Measurements from ENCODE around the gene SCUBE1.

GRCh38 chr22:43231724-43232034 is 111.5 kb downstream of the SCUBE1 start:
- TF ChIP-seq CTCF (conservative IDR thresholded peaks at IDR 0.05; ENCODE audit: low read depth in 2 of 2) (no peak), POLR2AphosphoS5 (IDR thresholded peaks at IDR 0.05; ENCODE audit: low read depth) (no peak), NANOG (IDR thresholded peaks at IDR 0.05; ENCODE audit: borderline replicate concordance) (no peak), REST (IDR thresholded peaks at IDR 0.05; ENCODE audit: unreplicated experiment) (no peak), EZH2 (IDR thresholded peaks at IDR 0.05; ENCODE audit: low read depth, unreplicated experiment) (no peak), JUNB (IDR thresholded peaks at IDR 0.05; ENCODE audit: unreplicated experiment) (no peak), STAT1 (IDR thresholded peaks at IDR 0.05; ENCODE audit: unreplicated experiment) (no peak), EZH2phosphoT487 (IDR thresholded peaks at IDR 0.05; ENCODE audit: unreplicated experiment) (no peak), ZNF331 (CRISPR knock-in tag; IDR thresholded peaks at IDR 0.05; ENCODE audit: low read depth) (no peak), CREB1 (CRISPR knock-in tag; IDR thresholded peaks at IDR 0.05; ENCODE audit: low read depth) (no peak)
- TF ChIP-seq, protein P1, sequence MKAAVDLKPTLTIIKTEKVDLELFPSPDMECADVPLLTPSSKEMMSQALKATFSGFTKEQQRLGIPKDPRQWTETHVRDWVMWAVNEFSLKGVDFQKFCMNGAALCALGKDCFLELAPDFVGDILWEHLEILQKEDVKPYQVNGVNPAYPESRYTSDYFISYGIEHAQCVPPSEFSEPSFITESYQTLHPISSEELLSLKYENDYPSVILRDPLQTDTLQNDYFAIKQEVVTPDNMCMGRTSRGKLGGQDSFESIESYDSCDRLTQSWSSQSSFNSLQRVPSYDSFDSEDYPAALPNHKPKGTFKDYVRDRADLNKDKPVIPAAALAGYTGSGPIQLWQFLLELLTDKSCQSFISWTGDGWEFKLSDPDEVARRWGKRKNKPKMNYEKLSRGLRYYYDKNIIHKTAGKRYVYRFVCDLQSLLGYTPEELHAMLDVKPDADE (IDR thresholded peaks at IDR 0.05), result no peak
